Hepatocyte (in vitro differentiated cells): ENCODE measurements around the gene LEKR1. TPM values are rescaled to one million over a fixed set of nuclear protein-coding genes. Genes with fewer than 3 reads are reported as not detected.

Experiments
- DNase-seq: peaks from one replicate; pipeline ENCODE4 v3.0.0-alpha.2; 2016; ENCODE audit warnings: low spot score
- H2AFZ ChIP-seq: fragments of 200-600 bp; sonication (generic); 2 replicates; pipeline ENCODE4 v1.6.0; 2016; ENCODE audit warnings: antibody characterized with exemption, mild to moderate bottlenecking
- H3K27ac ChIP-seq: fragments of 200-600 bp; sonication (generic); 2 replicates; pipeline ENCODE4 v1.5.1; 2016; ENCODE audit warnings: mild to moderate bottlenecking
- H3K27me3 ChIP-seq: fragments of 200-600 bp; sonication (generic); 2 replicates; pipeline ENCODE4 v1.6.1; 2016
- H3K36me3 ChIP-seq: fragments of 200-600 bp; sonication (generic); replicated peaks from 2 replicates; pipeline ENCODE4 v1.5.1; 2016; ENCODE audit warnings: low read depth; ENCODE audit not compliant: insufficient read depth
- H3K4me1 ChIP-seq: fragments of 200-600 bp; sonication (generic); 2 replicates; pipeline ENCODE4 v1.5.1; 2016; ENCODE audit warnings: mild to moderate bottlenecking, moderate library complexity; ENCODE audit not compliant: insufficient read depth
- H3K4me2 ChIP-seq: fragments of 200-600 bp; sonication (generic); 2 replicates; pipeline ENCODE4 v1.6.0; 2016
- H3K4me3 ChIP-seq: fragments of 200-600 bp; sonication (generic); 2 replicates; pipeline ENCODE4 v1.5.1; 2016; ENCODE audit warnings: mild to moderate bottlenecking
- H3K79me2 ChIP-seq: fragments of 200-600 bp; sonication (generic); 2 replicates; pipeline ENCODE4 v1.6.0; 2017; ENCODE audit warnings: mild to moderate bottlenecking
- H3K9me2 ChIP-seq: fragments of 200-600 bp; sonication (generic); replicated peaks from 2 replicates; pipeline ENCODE4 v1.6.0; 2017; ENCODE audit warnings: mild to moderate bottlenecking; ENCODE audit not compliant: insufficient read depth
- H3K9me3 ChIP-seq: fragments of 200-600 bp; sonication (generic); 2 replicates; pipeline ENCODE4 v1.5.1; 2016; ENCODE audit warnings: low read depth, mild to moderate bottlenecking
- H4K20me1 ChIP-seq: fragments of 200-600 bp; sonication (generic); 2 replicates; pipeline ENCODE4 v1.6.0; 2016; ENCODE audit warnings: mild to moderate bottlenecking; ENCODE audit not compliant: insufficient read depth, poor library complexity, severe bottlenecking
- EZH2 ChIP-seq: fragments of 200-600 bp; sonication (generic); IDR thresholded peaks from 2 replicates; pipeline ENCODE4 v1.6.1; 2016; ENCODE audit warnings: antibody characterized with exemption, mild to moderate bottlenecking, borderline replicate concordance
- EZH2phosphoT487 ChIP-seq: fragments of 200-600 bp; sonication (generic); IDR thresholded peaks from one replicate; pipeline ENCODE4 v1.6.1; 2018; ENCODE audit warnings: antibody characterized with exemption, mild to moderate bottlenecking, low read depth, moderate library complexity; ENCODE audit not compliant: unreplicated experiment, severe bottlenecking
- WGBS: methylation state at CpG from one replicate; pipeline ENCODE4 v1.1.6; 2016; ENCODE audit warnings: low lambda C conversion rate; ENCODE audit errors: missing lambda C conversion rate; 5-methylcytosine and 5-hydroxymethylcytosine counted together
- polyA plus RNA-seq: library from polyadenylated mRNA; unstranded; fragments of >200 nt; fragmentation: Nextera tagmentation; extraction: Ambion mirVana; gene quantifications from 2 replicates; pipeline ENCODE4 v1.2.1, GENCODE V29; 2016
- small RNA-seq: library from RNA; depleted of rRNA; stranded (forward); fragments of <200 nt; gene quantifications from one replicate; pipeline ENCODE3, GENCODE V24; 2014
- total RNA-seq: library from RNA; depleted of rRNA; stranded (reverse); fragments of >200 nt; gene quantifications from 2 replicates; pipeline ENCODE4 v1.2.3, GENCODE V29; 2014
- TF ChIP-seq, protein P1 (sequence below): fragments of 200-600 bp; sonication (generic); IDR thresholded peaks from 2 replicates; pipeline ENCODE4 v1.5.1; 2016; ENCODE audit warnings: antibody characterized with exemption, mild to moderate bottlenecking; ENCODE audit not compliant: poor library complexity

Gene LEKR1
- total and polyA plus RNA-seq, 2 experiments from 2014 or later: 1.1 to 2.1 TPM

DNA sequence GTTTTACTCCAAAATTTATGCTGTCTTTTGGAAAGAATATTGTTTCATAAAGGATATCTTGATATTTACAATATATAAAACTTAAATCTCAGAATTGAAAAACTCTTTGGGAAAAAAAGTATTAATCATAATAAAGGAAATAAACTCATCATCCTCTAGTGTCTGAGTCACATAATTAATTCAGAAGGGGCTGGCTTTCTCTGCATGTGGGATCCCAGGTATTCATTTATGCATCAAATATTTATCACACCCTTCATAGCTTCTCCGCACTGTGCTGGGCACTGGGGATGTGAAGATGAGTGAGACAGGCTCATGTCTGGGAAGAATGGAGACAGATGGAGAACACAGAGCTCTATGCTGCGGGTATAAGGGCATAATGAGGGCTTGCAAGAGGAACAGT, 268.1 kb downstream of the LEKR1 start:
- no peaks in the 10 kb centered on the region for H4K20me1 ChIP-seq
- no peaks in the 10 kb centered on the region for H3K9me2 ChIP-seq
- H3K4me2 ChIP-seq: no peak overlapping the region
- no peaks in the 10 kb centered on the region for H3K9me3 ChIP-seq
- H3K27me3 ChIP-seq: no peaks in the 10 kb centered on the region
- H3K4me3 ChIP-seq: no peak overlapping the region
- H3K27ac ChIP-seq: peak overlapping the region; percentile 50
- no peak overlapping the region for H2AFZ ChIP-seq
- 94% methylated on average over 2 of the region's 2 CpGs for WGBS
- no peaks in the 10 kb centered on the region for H3K79me2 ChIP-seq
- H3K4me1 ChIP-seq: peaks cover 10% of the 10 kb centered on the region
- H3K36me3 ChIP-seq: no peaks in the 10 kb centered on the region
- no peak for TF ChIP-seq EZH2
- TF ChIP-seq EZH2phosphoT487: no peak
- TF ChIP-seq, protein P1, sequence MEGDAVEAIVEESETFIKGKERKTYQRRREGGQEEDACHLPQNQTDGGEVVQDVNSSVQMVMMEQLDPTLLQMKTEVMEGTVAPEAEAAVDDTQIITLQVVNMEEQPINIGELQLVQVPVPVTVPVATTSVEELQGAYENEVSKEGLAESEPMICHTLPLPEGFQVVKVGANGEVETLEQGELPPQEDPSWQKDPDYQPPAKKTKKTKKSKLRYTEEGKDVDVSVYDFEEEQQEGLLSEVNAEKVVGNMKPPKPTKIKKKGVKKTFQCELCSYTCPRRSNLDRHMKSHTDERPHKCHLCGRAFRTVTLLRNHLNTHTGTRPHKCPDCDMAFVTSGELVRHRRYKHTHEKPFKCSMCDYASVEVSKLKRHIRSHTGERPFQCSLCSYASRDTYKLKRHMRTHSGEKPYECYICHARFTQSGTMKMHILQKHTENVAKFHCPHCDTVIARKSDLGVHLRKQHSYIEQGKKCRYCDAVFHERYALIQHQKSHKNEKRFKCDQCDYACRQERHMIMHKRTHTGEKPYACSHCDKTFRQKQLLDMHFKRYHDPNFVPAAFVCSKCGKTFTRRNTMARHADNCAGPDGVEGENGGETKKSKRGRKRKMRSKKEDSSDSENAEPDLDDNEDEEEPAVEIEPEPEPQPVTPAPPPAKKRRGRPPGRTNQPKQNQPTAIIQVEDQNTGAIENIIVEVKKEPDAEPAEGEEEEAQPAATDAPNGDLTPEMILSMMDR: no peak
- DNase-seq: no peak

DNA sequence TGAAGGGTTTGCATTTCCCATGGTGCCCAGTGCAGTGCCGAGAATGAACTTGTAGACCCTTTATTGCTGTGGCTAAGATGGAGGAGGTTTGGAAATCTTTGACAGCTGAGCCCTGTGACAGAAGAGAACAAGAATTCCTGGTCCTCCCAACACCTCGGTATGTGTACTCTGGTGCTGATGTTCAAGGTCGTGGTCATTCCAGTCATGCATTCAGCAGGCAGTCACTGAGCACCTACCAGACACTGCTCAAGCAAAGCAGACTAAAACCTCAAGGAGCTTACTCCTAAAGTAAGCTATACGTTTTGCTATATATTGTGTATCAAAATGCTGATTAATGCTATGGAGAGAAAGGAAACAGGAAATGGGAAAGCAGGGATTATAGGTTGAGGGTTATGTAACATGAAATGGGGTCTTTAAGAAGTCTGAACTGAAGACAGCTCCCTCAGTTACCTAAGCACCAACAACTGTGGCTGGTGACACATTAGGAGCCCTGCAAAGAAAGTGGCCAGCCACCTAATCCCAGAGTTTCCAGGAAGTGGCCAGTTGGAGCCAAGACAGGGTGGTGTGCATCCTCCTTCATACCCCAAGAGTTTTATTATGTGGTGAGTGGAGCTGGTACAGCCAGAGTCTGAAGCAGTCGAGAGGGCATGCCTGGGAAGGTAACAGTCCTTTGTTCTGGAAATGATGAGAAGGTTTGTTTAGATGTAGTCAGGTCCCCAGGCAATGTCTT, 268.8 kb downstream of the LEKR1 start:
- Histone ChIP-seq H3K4me3 (no peak overlapping the region), H3K4me2 (no peak overlapping the region), H2AFZ (no peak overlapping the region), H3K4me1 (peaks cover 5% of the 10 kb centered on the region), H3K9me3 (no peaks in the 10 kb centered on the region), H3K9me2 (no peaks in the 10 kb centered on the region), H3K36me3 (no peaks in the 10 kb centered on the region), H3K27me3 (no peaks in the 10 kb centered on the region), H4K20me1 (no peaks in the 10 kb centered on the region), H3K27ac (peak overlapping the region; percentile 50), H3K79me2 (no peaks in the 10 kb centered on the region)
- no peak for TF ChIP-seq EZH2
- TF ChIP-seq, protein P1: no peak
- DNase-seq: no peak
- WGBS: 68% methylated on average over 5 of the region's 5 CpGs

Small RNA genes lying within 50 kb of the gene (small RNA-seq; reads per million reads assigned to genes)
- not detected for gene KLF3P2

Other genes with a start within 250 kb of the LEKR1 start
- gene TIPARP, start 151.8 kb upstream of the LEKR1 start, total RNA-seq: 111 and 112 TPM in 2 replicates
- 19.9 and 22.7 TPM in 2 replicates for gene TIPARP, start 151.8 kb upstream of the LEKR1 start, polyA plus RNA-seq